OCI-M2 (cell line): ENCODE measurements around the gene VWA5A.
"Not testable (repeated sequence)": the region's sequence is repeated elsewhere in the genome, so short reads cannot be mapped to it uniquely, and the experiment has no call there.

ENCODE experiments used
- DNase-seq: peaks from one replicate; lab custom pipeline; 2025; ENCODE audit not compliant: unreplicated experiment; lab: John Stamatoyannopoulos, UW

Gene VWA5A

DNA sequence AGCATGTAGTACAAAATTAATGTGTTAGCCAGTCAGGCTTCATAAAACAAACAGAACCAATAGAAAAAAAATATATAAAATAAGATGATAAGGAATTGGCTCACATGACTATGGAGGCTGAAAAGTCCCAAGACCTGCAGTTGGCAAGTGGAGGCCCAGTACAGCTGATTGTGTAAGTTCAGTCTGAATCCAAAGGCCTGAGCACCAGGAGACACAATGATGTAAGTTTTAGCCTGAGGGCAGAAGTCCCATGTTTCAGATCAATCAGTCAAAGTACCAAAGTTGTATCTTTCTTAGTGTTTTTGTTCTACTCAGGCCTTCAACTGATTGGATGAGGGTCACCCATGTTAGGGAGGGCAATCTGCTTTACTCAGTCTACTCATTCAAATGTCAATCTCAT lies 53.5 kb downstream of the VWA5A start:
- DNase-seq, result no peak

DNA sequence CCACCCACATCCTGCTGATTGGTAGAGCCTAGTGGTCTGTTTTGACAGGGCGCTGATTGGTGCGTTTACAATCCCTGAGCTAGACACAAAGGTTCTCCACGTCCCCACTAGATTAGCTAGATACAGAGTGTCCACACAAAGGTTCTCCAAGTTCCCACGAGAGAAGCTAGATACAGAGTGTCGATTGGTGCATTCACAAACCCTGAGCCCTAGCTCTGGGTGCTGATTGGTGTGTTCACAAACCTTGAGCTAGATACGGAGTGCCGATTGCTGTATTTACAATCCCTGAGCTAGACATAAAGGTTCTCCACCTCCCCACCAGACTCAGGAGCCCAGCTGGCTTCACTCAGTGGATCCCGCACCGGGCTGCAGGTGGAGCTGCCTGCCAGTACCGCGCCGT lies 55.1 kb downstream of the VWA5A start:
- not testable (repeated sequence) for DNase-seq

DNA sequence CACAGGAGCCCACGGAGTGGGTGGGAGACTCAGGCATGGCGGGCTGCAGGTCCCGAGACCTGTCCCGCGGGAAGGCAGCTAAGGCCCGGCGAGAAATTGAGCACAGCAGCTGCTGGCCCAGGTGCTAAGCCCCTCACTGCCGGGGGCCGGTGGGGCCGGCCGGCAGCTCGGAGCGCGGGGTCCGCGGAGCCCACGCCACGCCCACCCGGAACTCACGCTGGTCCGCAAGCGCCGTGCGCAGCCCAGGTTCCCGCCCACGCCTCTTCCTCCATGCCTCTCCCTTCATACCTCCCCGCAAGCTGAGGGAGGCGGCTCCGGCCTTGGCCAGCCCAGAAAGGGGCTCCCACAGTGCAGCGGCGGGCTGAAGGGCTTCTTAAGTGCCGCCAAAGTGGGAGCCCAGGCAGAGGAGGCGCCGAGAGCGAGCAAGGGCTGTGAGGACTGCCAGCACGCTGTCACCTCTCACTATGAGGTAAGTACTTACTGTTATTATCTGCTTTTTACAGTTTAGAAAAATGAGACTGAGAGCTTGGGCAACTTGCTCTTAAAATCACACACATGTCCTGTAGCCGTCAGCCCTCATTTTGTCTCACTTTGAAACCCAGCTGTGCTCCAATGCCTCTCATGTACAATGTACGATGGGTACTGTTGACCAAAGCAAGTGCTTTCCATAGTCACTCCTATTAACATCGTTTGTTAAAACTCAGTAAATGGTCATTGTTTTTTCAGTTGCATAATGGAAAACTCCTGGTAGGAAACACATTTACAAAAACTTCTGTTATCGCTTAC lies 55.7 kb downstream of the VWA5A start:
- DNase-seq, result no peak

DNA sequence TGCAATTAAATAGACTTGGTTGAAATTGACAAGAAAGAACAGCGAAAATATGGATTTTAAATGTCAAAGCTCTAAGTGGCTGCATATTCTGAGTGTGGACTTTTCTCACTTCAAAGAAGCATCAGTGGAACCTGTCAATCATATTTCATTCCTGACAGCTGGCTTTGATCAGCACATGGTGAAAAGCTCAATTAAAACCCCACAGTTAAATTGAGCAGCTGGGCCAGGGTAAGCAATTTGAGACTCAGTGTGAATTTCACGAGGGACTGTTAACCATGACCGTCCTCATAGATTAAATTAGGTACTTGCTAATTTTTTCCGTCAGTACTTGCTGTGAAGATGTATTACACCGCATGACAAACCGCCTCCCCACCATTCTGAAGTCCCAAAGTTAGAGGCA lies 56.9 kb downstream of the VWA5A start:
- no peak for DNase-seq

DNA sequence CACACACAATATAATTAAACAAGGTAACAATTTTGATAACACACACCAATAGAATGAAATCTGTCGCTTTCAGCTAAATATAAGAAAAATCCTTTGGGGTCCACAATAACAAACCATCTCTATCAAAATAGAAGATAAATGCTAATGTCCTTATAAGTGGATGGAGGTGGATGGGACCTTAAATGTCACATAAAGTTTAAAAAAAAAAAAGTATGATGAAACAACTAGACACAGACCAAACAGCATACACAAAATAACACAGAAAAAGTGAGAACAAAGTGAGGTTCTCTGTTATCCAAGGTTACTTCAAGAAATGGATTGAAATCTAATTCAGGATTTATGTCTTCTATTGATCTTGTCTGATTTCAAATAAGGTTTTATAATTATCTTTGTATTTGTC lies 57.3 kb downstream of the VWA5A start:
- no peak for DNase-seq

DNA sequence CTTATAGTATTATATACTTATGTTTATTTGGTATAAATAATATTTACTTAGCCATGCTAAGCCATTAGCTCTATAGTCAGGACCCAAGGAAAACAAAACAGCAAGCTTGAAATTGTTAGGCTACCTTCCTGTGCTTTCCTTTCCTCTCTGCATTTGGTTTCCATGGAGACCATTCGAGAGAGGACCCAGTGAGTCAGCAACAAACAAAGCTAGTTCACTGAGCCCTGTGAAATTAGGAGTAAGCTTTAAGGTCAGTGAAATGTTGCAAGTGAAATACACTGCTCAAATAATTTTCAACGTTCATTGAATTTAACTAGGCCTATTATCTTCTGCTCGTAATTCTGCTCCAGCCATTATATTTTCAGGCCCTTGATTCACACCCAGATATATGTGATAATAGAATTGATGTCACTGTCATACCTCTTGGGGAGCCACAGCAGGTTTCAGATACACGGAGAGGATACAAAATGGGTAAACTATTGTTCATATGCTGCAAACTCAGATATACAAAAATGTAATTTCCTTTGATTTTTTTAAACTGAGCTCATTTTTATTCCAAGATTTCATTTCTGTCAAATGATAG lies 58.8 kb downstream of the VWA5A start:
- no peak for DNase-seq

DNA sequence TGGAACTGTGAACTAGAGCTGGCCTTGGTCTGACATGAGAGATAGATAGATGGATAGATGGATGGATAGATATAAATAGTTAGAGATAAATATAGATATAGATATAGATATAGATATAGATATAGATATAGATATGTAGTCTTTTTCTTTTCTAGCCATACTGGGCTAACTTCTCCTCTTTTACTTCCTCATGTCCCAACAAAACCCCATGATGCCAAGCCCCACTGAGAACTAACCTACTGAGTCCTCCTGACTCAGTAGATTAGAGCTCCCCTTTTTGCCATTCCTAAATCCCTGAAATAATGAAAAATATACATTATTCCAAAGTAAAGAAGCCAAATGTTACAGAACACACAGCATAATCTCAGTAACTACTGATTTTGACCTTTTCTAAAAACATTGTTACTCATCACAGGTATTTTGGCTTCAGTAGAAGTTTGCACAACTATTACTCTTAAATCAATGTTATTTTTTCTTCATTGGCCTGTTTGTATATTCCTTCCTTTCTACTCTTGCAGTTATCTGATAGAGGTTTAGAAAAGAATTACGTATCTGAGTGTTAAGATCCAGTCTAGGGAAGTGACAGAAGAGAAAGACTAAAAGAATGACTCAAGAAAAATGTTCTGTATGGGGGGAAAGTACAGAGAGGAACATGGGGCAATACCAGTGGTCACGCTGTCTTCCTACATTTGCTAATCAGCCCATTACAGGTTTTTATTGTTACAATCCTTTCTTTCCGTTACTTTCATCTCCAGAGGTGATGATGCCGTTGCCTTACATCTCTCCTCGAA lies 61.9 kb downstream of the VWA5A start:
- DNase-seq, result no peak

DNA sequence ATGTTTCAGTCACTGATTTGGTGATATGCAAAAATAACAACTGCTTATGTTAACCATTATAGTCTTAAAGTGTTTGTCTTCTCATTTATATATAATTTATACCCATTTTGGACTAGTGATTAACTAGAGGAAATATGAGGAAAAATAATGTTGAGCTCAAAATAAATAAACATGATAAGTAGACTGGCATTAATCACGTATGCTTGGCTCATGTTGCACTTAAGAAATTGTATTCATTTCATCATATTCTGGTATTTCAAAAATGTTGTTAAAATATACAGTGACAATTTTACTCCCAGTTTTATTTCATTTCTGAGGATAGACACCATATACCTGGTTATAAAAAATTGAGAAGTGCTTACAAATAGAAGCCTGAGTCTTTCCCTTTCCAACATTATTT lies 64.1 kb downstream of the VWA5A start:
- no peak for DNase-seq

DNA sequence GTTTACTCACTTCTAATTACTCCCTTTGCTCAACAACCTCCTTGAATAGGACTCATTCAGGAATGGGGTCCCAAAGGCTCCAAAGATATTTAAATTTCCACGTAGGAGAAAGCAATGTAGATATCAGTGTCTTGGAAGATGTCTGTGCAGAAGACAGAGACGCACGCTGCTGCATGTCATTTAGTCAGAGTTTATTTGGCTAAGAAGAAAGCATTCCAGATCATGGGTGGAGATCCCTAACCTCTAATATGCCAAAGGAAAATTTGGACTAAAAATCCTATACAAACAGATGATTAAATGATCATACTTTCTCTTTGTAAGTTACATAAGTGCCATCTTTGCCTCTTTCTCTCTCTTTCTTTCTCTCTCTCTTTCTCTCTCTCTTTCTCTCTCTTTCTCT lies 67.8 kb downstream of the VWA5A start, which contains the start of gene OR10D3:
Gene OR10D3, plus strand, starts transcription at position 278 of the 400 bp plus-strand sequence. CDS start 1,925 bp downstream, outside the sequence.
- DNase-seq, result no peak

DNA sequence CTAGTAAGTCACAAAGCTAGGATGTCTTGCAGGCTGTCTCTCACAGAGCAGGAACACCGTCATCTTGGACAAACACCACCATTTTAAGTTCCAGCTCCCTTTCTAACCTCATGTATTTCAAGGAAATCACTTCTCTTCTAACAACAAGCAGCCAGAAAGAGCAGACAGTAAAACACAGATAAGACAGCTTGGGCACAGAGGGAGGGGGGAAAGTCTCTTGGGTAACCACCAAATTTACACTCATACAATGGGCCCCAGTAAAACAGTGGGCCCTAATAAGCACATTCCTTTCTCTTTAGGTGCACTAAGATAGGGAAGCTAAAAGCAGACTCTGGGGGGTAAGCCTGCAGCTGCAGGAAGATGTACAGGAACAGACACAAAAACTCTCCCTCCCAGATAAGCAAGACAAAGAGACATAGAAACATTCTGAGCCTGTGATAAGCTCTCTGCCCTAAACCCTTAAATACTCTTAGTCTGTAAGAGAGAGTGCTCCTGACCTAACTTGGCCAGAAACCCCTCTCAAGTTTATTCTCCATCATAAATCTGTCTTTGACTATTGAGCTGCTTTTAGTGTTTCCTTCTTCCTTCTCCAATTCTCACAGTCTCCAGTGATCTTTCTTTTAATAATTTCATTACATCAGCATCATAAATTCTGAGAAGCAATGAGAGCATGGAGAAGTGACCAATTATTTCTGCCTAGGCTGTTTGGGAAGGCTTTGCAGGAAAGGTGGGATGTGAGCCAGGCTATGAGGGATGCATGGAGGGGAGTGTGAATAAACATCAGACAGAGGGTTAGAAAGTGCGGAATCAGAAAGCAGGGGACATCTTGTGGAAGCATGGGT lies 75.3 kb downstream of the VWA5A start:
- DNase-seq, result no peak

DNA sequence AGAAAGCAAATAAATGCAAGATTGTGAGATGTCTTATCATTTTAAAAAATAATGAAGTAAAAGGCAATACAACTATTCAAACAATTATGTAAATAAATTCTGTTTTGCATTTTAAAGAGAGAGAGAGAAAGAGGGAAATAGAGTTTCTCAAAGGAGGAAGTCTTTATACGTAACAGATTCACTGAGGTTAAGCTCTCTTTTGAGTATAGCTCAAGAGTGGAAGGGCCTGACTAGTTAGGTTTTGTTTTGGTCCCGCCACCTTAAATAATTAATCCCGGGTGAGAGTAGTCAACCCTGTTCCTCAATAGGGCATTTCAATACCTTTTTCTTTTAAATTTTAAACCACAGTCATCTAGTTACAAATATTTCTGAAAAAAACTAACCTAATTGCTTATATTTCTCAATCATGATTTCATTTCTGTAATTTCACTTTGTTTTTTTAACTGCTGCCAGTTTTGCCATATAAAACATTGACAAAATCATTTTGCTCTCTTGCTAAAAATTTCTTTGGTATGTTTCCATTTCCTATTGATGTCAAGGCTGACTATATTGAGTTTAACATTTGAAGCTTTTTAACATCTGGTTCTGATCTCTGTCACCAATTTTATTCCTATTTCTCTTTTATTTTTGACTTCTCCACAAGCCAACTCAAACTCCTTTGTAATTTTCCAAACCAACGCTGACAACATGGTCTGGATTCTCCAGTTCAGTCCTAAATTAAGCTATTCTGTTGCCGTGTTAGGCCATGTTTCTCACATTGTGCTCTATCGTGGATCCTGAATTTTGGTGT lies 78.2 kb downstream of the VWA5A start:
- DNase-seq, result no peak

DNA sequence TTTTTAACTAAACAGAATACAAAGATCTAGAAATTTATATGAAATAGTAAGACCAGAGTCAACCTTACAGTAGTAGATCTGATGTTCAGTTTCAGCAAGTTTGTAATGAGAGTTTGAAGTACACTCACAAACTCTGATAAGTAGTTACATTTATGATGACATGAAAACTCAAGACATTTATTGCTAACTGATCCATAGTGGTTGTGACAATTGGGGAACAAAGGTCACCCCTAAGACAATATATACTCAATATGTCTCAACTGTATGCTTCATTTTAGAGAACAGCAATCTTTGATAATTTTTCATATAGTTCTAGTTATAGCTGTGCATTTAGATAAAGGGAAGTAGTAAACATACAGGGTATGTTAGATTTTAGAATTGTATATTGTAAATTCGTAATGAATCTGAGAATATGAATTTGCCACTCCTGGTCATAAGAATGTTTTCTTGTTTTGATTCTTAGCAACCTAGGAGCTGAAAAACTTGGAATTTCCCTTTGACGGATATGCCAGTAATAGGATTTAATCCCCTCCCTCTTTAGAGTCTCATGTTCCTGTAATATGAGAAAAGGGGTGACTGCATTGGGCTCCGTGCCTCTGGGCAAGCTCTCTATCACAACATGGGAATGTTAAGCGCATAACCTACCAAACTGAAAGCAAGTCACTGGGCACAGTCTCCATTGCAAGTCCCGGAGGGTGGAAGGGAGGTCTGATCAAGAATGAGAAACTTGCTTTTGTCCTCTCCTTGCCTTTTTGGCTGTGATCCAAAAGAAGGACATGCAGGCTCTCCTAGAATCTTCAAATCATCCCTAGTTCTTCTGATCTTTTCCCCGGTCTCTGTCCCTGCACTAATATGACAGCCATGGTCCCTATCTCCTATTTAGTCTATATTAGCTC lies 79.3 kb downstream of the VWA5A start:
- no peak for DNase-seq

DNA sequence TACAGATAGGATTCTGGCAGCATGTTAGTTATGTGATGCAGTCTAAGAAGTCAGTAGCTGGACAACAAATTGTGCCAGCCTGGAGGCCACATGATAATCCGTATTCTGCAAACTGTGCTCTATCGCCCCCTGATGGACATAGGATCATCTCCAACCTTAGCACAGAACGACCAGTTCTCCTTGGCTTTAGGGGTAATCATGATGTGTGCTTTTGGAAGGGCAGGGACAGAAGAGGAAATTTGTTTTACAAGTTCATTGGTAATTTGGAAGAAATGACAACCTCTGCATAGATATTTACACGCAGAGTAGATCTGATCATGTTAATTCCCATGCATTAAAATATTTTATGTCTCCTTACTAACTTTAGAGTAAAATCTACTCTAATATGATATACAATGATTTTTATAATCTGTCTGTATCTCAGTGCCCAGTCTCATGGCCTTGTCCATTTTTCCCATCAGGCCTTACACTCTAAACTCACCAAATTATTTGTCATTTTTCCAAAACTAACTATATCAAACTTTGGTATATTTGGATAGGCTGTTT lies 80.0 kb downstream of the VWA5A start:
- DNase-seq, result no peak
